OCI-LY3 (cell line): ENCODE measurements around the gene GIGYF1.

Experiments
- H2AFZ ChIP-seq: fragments of 200-600, 300-600 bp; shearing (Covaris generic); 2 replicates; pipeline ENCODE4 v1.6.0; 2014; ENCODE audit warnings: antibody characterized with exemption, low read depth, low read length
- H3K27ac ChIP-seq: fragments of 200-600, 300-600 bp; sonication (generic); 2 replicates; pipeline ENCODE4 v1.5.1; 2014; ENCODE audit warnings: mild to moderate bottlenecking, low read length, moderate library complexity, mixed read lengths
- H3K27me3 ChIP-seq: fragments of 200-600, 300-600 bp; sonication (generic); 2 replicates; pipeline ENCODE4 v1.6.1; 2014; ENCODE audit warnings: low read depth, low read length, mixed read lengths
- H3K36me3 ChIP-seq: fragments of 200-600, 300-600 bp; sonication (generic); replicated peaks from 2 replicates; pipeline ENCODE3; 2014; ENCODE audit warnings: low read depth, low read length, mixed read lengths
- H3K4me1 ChIP-seq: fragments of 300-600, 200-600 bp; sonication (generic); 2 replicates; pipeline ENCODE4 v1.6.1; 2014; ENCODE audit warnings: low read length, mixed read lengths
- H3K4me2 ChIP-seq: fragments of 200-600, 300-600 bp; sonication (generic); 2 replicates; pipeline ENCODE4 v1.6.1; 2014; ENCODE audit warnings: low read length, mixed read lengths
- H3K4me3 ChIP-seq: fragments of 300-600, 200-600 bp; sonication (generic); 2 replicates; pipeline ENCODE4 v1.5.1; 2014; ENCODE audit warnings: antibody characterized with exemption, mild to moderate bottlenecking, low read length, moderate library complexity
- H3K79me2 ChIP-seq: fragments of 300-600, 200-600 bp; shearing (Covaris generic); 2 replicates; pipeline ENCODE4 v1.6.1; 2014; ENCODE audit warnings: mild to moderate bottlenecking, low read length, mixed read lengths
- H3K9ac ChIP-seq: fragments of 300-600, 200-600 bp; shearing (Covaris generic); 2 replicates; pipeline ENCODE4 v1.6.0; 2014; ENCODE audit warnings: mild to moderate bottlenecking, low read length, moderate library complexity
- H3K9me3 ChIP-seq: fragments of 200-600, 300-600 bp; shearing (Covaris generic); 2 replicates; pipeline ENCODE4 v1.6.1; 2014; ENCODE audit warnings: low read length, mixed read lengths; ENCODE audit not compliant: insufficient read depth
- H4K20me1 ChIP-seq: fragments of 200-600, 300-600 bp; sonication (generic); 2 replicates; pipeline ENCODE4 v1.6.1; 2016; ENCODE audit warnings: low read length, mixed read lengths; ENCODE audit not compliant: insufficient read depth
- EZH2phosphoT487 ChIP-seq: fragments of 200-600 bp; shearing (Covaris generic); IDR thresholded peaks from 2 replicates; pipeline ENCODE4 v1.6.1; 2018; ENCODE audit warnings: antibody characterized with exemption, mixed run types, low read depth
- TF ChIP-seq, protein P1 (sequence below): fragments of 200-600, 300-600 bp; sonication (generic); IDR thresholded peaks from 2 replicates; pipeline ENCODE4 v1.5.1; 2014; ENCODE audit warnings: antibody characterized with exemption, low read length, low read depth

The GIGYF1 gene

GRCh38 chr7:100685631-100686145, 8.4 kb downstream of the GIGYF1 start:
- TF ChIP-seq, protein P1, sequence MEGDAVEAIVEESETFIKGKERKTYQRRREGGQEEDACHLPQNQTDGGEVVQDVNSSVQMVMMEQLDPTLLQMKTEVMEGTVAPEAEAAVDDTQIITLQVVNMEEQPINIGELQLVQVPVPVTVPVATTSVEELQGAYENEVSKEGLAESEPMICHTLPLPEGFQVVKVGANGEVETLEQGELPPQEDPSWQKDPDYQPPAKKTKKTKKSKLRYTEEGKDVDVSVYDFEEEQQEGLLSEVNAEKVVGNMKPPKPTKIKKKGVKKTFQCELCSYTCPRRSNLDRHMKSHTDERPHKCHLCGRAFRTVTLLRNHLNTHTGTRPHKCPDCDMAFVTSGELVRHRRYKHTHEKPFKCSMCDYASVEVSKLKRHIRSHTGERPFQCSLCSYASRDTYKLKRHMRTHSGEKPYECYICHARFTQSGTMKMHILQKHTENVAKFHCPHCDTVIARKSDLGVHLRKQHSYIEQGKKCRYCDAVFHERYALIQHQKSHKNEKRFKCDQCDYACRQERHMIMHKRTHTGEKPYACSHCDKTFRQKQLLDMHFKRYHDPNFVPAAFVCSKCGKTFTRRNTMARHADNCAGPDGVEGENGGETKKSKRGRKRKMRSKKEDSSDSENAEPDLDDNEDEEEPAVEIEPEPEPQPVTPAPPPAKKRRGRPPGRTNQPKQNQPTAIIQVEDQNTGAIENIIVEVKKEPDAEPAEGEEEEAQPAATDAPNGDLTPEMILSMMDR: no peak
- TF ChIP-seq EZH2phosphoT487: no peak
- peaks cover 22% of the 10 kb centered on the region for H4K20me1 ChIP-seq
- H3K4me1 ChIP-seq: no peaks in the 10 kb centered on the region
- no peak overlapping the region for H3K4me3 ChIP-seq
- no peaks in the 10 kb centered on the region for H3K9me3 ChIP-seq
- H3K9ac ChIP-seq: no peak overlapping the region
- H3K27me3 ChIP-seq: no peaks in the 10 kb centered on the region
- no peak overlapping the region for H3K27ac ChIP-seq
- no peak overlapping the region for H3K4me2 ChIP-seq
- H3K36me3 ChIP-seq: peaks cover 43% of the 10 kb centered on the region
- H3K79me2 ChIP-seq: peaks cover 25% of the 10 kb centered on the region
- no peak overlapping the region for H2AFZ ChIP-seq

DNA sequence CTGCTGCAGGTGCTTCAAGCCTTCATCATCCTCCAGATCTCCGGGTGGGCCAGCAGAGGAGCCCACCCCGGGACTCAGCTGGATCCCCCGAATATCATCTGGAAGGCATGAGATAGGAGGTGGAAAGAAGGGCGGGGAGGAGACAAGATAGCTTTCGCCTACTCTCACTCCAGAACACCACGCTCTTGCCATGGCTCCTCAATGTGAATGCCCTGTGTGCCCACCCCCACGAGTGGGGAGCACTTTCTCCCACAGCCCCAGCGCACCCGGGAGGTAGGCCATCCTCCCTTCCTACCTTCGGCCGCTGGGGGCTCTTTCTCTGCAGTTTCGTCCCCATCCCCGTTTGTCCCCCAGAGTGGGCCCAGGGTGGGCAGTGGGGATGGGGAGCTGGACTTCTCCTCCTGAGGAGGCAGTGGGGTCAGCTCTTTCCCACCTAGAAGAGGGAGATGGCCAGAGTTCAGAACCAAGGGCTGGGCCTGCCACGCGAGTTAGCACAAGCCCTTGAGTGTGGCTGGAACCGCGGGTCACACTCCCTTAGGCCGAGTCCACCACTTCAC, 8.9 kb downstream of the GIGYF1 start:
- no peaks in the 10 kb centered on the region for H3K4me1 ChIP-seq
- no peaks in the 10 kb centered on the region for H3K9me3 ChIP-seq
- H3K27me3 ChIP-seq: no peaks in the 10 kb centered on the region
- no peak overlapping the region for H3K9ac ChIP-seq
- H3K79me2 ChIP-seq: peaks cover 20% of the 10 kb centered on the region
- peaks cover 22% of the 10 kb centered on the region for H4K20me1 ChIP-seq
- H3K27ac ChIP-seq: no peak overlapping the region
- H3K4me2 ChIP-seq: no peak overlapping the region
- TF ChIP-seq, protein P1: no peak
- no peak for TF ChIP-seq EZH2phosphoT487
- no peak overlapping the region for H3K4me3 ChIP-seq
- no peak overlapping the region for H2AFZ ChIP-seq
- H3K36me3 ChIP-seq: peaks cover 43% of the 10 kb centered on the region

DNA sequence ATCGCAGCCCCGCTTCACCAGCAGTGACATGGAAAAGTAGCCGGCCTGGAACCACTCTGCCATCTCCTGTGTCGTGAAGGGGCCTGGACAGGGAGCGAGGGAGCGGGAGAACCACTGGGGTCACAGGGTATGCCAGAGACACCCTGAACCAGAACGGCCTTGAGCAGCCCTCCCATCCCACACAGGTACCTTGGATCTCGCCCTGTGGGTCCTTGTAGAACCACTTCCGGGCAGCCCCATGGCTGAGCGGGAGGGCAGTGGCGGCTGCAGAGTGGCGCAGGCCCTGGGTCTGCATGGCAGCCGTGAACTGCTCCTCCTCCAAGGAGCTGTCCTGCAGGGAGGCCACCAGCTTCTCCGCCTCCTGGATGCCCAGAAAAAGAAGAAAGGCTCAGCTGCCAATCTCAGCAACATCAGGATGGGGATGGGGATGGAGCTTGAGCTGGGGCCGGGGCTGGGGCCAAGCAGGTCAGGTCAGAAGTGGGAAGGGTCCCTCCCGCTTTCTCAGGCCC, 9.5 kb downstream of the GIGYF1 start:
- Histone ChIP-seq H4K20me1 (peaks cover 19% of the 10 kb centered on the region), H3K27me3 (no peaks in the 10 kb centered on the region), H3K79me2 (peaks cover 15% of the 10 kb centered on the region), H3K9ac (no peak overlapping the region), H3K4me3 (no peak overlapping the region), H3K4me1 (no peaks in the 10 kb centered on the region), H2AFZ (no peak overlapping the region), H3K27ac (no peak overlapping the region), H3K36me3 (peaks cover 43% of the 10 kb centered on the region), H3K4me2 (no peak overlapping the region), H3K9me3 (no peaks in the 10 kb centered on the region)
- TF ChIP-seq, protein P1: no peak

DNA sequence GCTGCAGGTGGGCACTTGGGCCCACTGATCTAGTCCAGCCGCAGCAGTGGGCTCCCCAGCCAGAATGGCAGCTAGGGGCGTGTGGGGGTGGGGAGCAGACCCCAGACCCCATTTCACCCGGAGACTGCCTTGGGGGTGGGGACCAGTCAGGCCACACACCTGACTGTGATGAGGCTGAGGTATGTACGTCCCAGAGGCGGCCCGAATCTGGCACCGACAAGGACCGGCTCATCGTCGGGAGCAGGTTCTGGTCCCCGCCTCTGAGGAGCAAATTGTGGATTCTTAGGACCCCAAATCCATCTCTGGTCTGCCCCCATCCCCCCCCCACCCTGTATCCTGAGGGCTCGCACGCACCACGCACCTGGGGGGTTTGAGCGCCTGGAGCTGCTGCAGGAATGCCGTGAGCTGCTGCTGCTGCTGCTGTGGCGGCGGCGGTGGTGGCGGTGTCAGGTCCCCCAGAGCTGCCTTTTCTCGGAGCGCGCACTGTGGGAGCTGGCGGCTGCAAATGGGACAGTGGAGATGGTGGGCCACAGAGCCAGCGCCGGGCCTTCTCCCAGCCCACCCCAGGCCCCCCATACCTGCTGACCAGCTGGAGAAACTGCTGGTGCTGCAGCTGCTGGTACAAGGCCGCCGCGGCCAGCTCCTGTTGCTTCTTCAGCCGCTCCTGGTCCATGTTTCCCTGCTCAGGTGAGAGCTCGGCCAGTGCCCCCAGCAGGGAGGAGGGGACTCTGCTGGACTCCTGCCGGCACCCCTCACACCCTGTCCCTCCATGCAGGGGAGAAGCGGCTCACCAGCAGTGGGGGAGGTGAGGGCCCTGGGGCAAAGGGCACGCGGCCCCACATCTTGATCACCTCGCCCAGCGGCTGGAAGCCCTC, 10.2 kb downstream of the GIGYF1 start:
- no peaks in the 10 kb centered on the region for H3K27me3 ChIP-seq
- peaks cover 8% of the 10 kb centered on the region for H3K79me2 ChIP-seq
- no peak overlapping the region for H3K9ac ChIP-seq
- H3K9me3 ChIP-seq: no peaks in the 10 kb centered on the region
- H2AFZ ChIP-seq: no peak overlapping the region
- no peak overlapping the region for H3K4me2 ChIP-seq
- no peak overlapping the region for H3K27ac ChIP-seq
- H3K36me3 ChIP-seq: peaks cover 43% of the 10 kb centered on the region
- no peak overlapping the region for H3K4me3 ChIP-seq
- no peak for TF ChIP-seq EZH2phosphoT487
- TF ChIP-seq, protein P1: no peak
- H4K20me1 ChIP-seq: peaks cover 12% of the 10 kb centered on the region
- H3K4me1 ChIP-seq: no peaks in the 10 kb centered on the region
